PFSK-1 (cell line): ENCODE results near the gene GGT6.

ENCODE experiments used
- POLR2AphosphoS5 ChIP-seq: IDR thresholded peaks from 2 replicates; pipeline ENCODE4 v1.6.1; 2012; ENCODE audit warnings: low read depth, mild to moderate bottlenecking, control low read depth, low read length, moderate library complexity
- REST ChIP-seq, 2 experiments: IDR thresholded peaks; 2 replicates each; pipeline versions ENCODE4 v1.6.1 to v1.8.0; 2011 to 2012; ENCODE audit warnings: low read depth in 2 of 2, low read length in 2 of 2, control low read depth in 1 of 2, inconsistent platforms in 1 of 2, mild to moderate bottlenecking in 1 of 2, moderate library complexity in 1 of 2; ENCODE audit not compliant: insufficient read depth in 1 of 2
- SIN3A ChIP-seq: IDR thresholded peaks from 2 replicates; pipeline ENCODE4 v1.6.1; 2012; ENCODE audit warnings: mild to moderate bottlenecking, low read length, moderate library complexity, borderline replicate concordance; ENCODE audit not compliant: insufficient read depth
- TAF1 ChIP-seq: IDR thresholded peaks from 2 replicates; pipeline ENCODE4 v1.6.1; 2012; ENCODE audit warnings: low read length, control low read depth, borderline replicate concordance; ENCODE audit not compliant: insufficient read depth

DNA sequence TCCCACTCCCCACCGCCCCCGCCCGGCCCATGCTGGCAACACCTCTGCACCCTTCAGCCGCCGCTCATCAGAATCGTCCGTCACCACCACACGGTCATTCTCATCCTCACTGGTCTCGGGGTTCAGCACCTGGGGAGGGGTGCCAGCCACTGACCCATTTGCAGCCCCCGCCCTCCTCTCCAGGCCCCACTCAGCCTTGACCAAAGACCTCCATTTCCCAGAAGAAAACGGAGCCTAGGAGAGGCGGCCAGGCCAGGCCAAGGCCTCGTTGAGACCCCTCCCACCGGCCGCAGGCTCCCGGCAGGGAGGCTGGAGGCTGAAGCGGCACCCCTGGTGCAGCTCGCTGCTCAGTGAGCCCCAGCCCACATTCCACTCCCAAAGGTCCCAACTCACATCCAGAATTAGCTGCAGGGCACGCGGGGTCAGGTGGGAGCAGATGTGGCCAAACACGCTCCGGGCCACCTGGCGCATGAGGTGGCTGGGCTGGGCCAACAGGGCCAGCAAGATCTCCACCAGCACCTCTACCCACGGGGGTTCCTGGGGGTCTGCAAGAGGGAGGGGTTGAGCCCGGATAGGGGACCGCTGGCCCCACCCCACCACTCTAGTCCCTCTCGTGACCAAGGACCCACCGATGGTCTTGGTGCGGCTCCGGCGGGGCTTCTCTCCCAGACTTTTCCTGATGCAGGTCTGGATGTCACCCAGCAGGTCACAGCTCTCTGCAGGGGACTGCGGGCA is 15.0 kb downstream of the GGT6 start:
- no peak for TF ChIP-seq SIN3A
- TF ChIP-seq TAF1 = no peak
- no peak for TF ChIP-seq POLR2AphosphoS5
- no peak for TF ChIP-seq REST (IDR thresholded peaks at IDR 0.05; ENCODE audit: insufficient read depth in 1 of 2, low read depth in 2 of 2, low read length in 2 of 2)
